Fibroblast of skin of left quadriceps (primary cell): ENCODE data around the gene C4BPA.

Source experiments
- DNase-seq, 2 experiments: peaks; one replicate each; pipeline ENCODE4 v3.0.0-alpha.2; 2013; ENCODE audit warnings: low read depth in 2 of 2

The C4BPA gene

GRCh38 chr1:207188901-207189300, 84.9 kb downstream of the C4BPA start:
- DNase-seq: no peak

- DNase-seq: no peak
Observed at GRCh38 chr1:207191061-207191460, 87.0 kb downstream of the C4BPA start.

- DNase-seq: no peak
Observed at GRCh38 chr1:207191776-207192175, 87.7 kb downstream of the C4BPA start.

GRCh38 chr1:207194197-207194596, 90.2 kb downstream of the C4BPA start:
- no peak for DNase-seq
